Ascending aorta (tissue), 2 donors: ENCODE data around the gene NRDC. TPM values are rescaled to one million over a fixed set of nuclear protein-coding genes. Genes with fewer than 3 reads are reported as not detected.

Experiments
- DNase-seq, 2 donors: peaks; one replicate each; pipeline ENCODE4 v3.0.0-alpha.2; 2019; ENCODE audit warnings: low spot score in 2 of 2
- H3K27ac ChIP-seq, 2 donors: fragments of 200-600 bp; sonication (generic); one replicate each; pipeline ENCODE4 v1.5.1; 2016 to 2017; ENCODE audit warnings: mild to moderate bottlenecking in 1 of 2
- H3K27me3 ChIP-seq: fragments of 200-600 bp; sonication (generic); one replicate; pipeline ENCODE4 v1.5.1; 2017
- H3K36me3 ChIP-seq, 2 donors: fragments of 200-600 bp; sonication (generic); one replicate each; pipeline ENCODE4 v1.5.1; 2016
- H3K4me1 ChIP-seq, 2 donors: fragments of 200-600 bp; sonication (generic); one replicate each; pipeline ENCODE4 v1.5.1; 2016 to 2017; ENCODE audit warnings: mild to moderate bottlenecking in 1 of 2
- H3K4me3 ChIP-seq, 2 donors: fragments of 200-600 bp; sonication (generic); one replicate each; pipeline ENCODE4 v1.5.1; 2016 to 2017; ENCODE audit warnings: mild to moderate bottlenecking in 1 of 2
- H3K9me3 ChIP-seq, 2 donors: fragments of 200-600 bp; sonication (generic); one replicate each; pipeline ENCODE4 v1.5.1; 2016
- CTCF ChIP-seq, 3 experiments: fragments of 200-600 bp in 2 of 3; fragments of 450-650 bp in 1 of 3; sonication (generic) in 2 of 3; IDR thresholded peaks; one replicate each; pipeline ENCODE4 v1.5.1; 2016 to 2019; ENCODE audit warnings: antibody characterized with exemption in 3 of 3, mild to moderate bottlenecking in 1 of 3, moderate library complexity in 1 of 3
- intact Hi-C: fragments of 100-400 bp; cut with DNase I; formaldehyde crosslinking; loops from one replicate; pipeline ENCODE4 v1.15.1; 2023
- total RNA-seq: library from RNA; depleted of rRNA; stranded (reverse); fragments of >200 nt; gene quantifications from one replicate; pipeline ENCODE4 v1.1.0, GENCODE V29; 2016

The NRDC gene
- total RNA-seq, 1 donor from 2014 or later = 40.0 TPM

GRCh38 chr1:51791888-51792287 is 86.6 kb downstream of the NRDC start:
- Histone ChIP-seq H3K27ac (no peak overlapping the region), H3K4me3 (no peak overlapping the region), H3K4me1 (no peaks in the 10 kb centered on the region), H3K27me3 (no peaks in the 10 kb centered on the region), H3K9me3 (no peaks in the 10 kb centered on the region), H3K36me3 (peaks cover 43 to 89% of the 10 kb centered on the region in 2 donors)
- no peak for DNase-seq
- TF ChIP-seq CTCF (IDR thresholded peaks at IDR 0.05) = no peak
- intact Hi-C loops = no loop called here

- Histone ChIP-seq H3K27me3 (no peaks in the 10 kb centered on the region), H3K27ac (peak overlapping the region in 1 of 2 donors; percentile 9), H3K9me3 (no peaks in the 10 kb centered on the region), H3K4me1 (no peaks in the 10 kb centered on the region), H3K4me3 (no peak overlapping the region), H3K36me3 (peaks cover 54 to 99% of the 10 kb centered on the region in 2 donors)
- no peak for DNase-seq
- TF ChIP-seq CTCF (IDR thresholded peaks at IDR 0.05) = no peak
- intact Hi-C loops = no loop called here
Measured at GRCh38 chr1:51790385-51790784, 88.1 kb downstream of the NRDC start.

- Histone ChIP-seq H3K9me3 (no peaks in the 10 kb centered on the region), H3K36me3 (peaks cover 58 to 100% of the 10 kb centered on the region in 2 donors), H3K27ac (no peak overlapping the region), H3K4me3 (no peak overlapping the region), H3K27me3 (no peaks in the 10 kb centered on the region), H3K4me1 (no peaks in the 10 kb centered on the region)
- no peak for TF ChIP-seq CTCF (IDR thresholded peaks at IDR 0.05)
- DNase-seq = no peak
- intact Hi-C loops = no loop called here
Measured at GRCh38 chr1:51789342-51789741, 89.2 kb downstream of the NRDC start.

GRCh38 chr1:51788938-51789337 is 89.6 kb downstream of the NRDC start:
- TF ChIP-seq CTCF (IDR thresholded peaks at IDR 0.05) = no peak
- intact Hi-C loops = no loop called here
- no peak overlapping the region for H3K27ac ChIP-seq
- H3K36me3 ChIP-seq = peaks cover 58 to 100% of the 10 kb centered on the region in 2 donors
- no peaks in the 10 kb centered on the region for H3K27me3 ChIP-seq
- no peaks in the 10 kb centered on the region for H3K9me3 ChIP-seq
- no peaks in the 10 kb centered on the region for H3K4me1 ChIP-seq
- DNase-seq = no peak
- no peak overlapping the region for H3K4me3 ChIP-seq

- Histone ChIP-seq H3K9me3 (no peaks in the 10 kb centered on the region), H3K36me3 (peaks cover 66 to 96% of the 10 kb centered on the region in 2 donors), H3K27ac (peak overlapping the region in 1 of 2 donors; percentile 31), H3K4me1 (no peaks in the 10 kb centered on the region), H3K27me3 (no peaks in the 10 kb centered on the region), H3K4me3 (no peak overlapping the region)
- intact Hi-C loops = no loop called here
- DNase-seq = no peak
- no peak for TF ChIP-seq CTCF (IDR thresholded peaks at IDR 0.05)
Measured at GRCh38 chr1:51784997-51785421, 93.5 kb downstream of the NRDC start.

- Histone ChIP-seq H3K36me3 (peaks cover 47 to 60% of the 10 kb centered on the region in 2 donors), H3K4me3 (no peak overlapping the region), H3K9me3 (no peaks in the 10 kb centered on the region), H3K4me1 (no peaks in the 10 kb centered on the region), H3K27ac (no peak overlapping the region), H3K27me3 (no peaks in the 10 kb centered on the region)
- TF ChIP-seq CTCF (IDR thresholded peaks at IDR 0.05) = no peak
- DNase-seq = no peak
- intact Hi-C loops = no loop called here
Measured at GRCh38 chr1:51780927-51781326, 97.6 kb downstream of the NRDC start.
